HG03159 (cell line): Measurements from ENCODE around the gene LOX.
A peak's percentile ranks its signal among the peaks of the same experiment; 100 is the strongest.

Experiments used
- ATAC-seq: cut with Tn5 transposase; IDR thresholded peaks from one replicate; pipeline ENCODE4 v1.9.1; 2021; ENCODE audit warnings: mild to moderate bottlenecking, moderate library complexity; ENCODE audit not compliant: unreplicated experiment

The LOX gene

DNA sequence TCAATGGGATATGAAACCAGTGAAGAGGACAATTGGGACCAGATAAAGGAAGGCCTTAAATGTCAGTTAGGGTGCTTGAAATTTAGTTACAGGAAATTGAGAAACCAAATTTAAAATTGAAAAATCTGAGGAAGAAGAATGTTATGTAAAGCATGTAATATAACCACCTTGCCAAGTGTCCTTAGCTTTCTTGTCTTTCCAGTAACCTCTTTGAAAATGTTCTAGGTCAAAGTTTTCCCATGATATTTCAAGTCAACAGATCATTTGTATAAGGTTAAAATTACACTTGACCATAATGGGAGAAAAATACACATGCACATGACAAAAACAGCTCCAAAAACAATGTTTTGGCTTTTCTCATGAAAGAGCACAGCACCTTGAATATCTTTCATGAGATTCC lies 21.1 kb downstream of the LOX start:
- ATAC-seq, result no peak

DNA sequence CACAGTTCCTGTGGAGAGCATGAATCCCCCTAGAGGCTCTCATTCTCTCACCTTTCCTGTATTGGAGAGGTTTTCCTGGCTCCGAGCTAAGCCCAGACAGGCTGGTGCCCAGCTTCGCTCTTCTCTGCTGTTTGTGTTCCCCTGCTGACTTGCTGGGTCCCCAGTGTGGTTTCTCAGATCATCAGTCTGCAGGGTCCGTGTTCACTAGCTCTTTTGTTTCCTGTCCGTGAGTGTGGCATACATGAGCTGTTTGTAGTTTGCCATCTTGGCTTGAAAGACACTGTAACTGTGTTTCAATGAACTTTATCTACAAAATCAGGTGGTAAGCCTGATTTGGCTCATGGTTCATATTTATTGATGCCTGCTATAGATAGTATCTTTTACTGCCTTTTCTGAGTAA lies 23.8 kb downstream of the LOX start:
- no peak for ATAC-seq

DNA sequence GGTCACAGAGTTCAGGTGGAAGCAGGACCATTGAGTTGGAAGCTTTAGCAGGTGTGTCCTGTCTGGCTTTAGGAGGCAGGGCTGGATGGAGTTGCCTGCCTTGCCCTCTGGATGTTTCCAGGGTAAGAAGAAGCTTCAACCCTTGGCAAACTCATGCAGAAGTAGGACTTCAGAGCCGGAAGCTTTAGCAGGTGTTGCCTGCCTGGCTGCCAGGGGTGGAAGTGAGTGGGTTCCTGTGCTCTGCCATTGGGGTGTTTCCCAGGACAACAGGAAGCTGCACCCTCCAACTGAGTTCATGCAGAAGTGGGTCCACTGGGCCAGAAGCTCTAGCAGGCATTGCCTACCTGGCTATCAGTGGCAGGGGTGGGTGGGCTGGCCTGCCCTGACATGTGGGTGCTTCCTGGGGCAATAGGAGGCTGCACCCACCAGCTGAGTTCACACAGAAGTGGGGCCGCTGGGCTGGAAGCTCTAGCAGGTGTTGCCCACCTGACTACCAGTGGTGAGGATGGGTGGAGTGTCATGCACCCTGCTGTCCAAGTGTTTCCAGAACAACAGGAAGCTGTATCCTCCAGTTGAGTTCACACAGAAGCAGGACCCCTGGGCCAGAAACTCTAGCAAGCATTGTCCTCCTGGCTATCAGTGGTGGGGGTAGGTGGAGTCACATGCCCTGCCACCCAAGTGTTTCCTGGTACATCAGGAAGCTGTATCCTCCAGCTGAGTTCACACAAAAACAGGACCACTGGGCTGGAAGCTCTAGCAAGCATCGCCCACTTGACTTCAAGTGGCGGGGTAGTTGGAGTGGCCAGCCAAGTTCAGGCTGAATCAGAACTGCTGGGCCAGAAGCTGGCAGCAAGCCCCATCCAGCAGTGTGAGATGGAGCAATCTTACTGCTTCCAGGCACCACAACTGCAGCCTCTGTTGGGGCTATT lies 24.6 kb downstream of the LOX start:
- no peak for ATAC-seq

DNA sequence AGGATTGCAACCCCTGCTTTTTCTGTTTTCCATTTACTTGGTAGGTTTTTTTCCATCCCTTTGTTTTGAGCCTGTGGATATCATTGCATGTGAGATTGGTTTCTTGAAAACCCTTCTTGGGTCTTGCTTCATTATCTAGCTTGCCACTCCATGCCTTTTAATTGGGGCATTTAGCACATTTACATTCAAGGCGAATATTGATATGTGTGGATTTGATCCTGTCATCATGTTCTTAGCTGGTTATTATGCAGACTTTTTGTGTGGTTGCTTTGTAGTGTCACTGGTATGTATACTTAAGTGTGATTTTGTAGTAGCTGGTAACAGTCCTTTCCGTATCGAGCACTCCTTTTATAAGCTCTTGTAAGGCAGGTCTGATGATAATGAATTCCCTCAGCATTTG lies 26.5 kb downstream of the LOX start:
- no peak for ATAC-seq

DNA sequence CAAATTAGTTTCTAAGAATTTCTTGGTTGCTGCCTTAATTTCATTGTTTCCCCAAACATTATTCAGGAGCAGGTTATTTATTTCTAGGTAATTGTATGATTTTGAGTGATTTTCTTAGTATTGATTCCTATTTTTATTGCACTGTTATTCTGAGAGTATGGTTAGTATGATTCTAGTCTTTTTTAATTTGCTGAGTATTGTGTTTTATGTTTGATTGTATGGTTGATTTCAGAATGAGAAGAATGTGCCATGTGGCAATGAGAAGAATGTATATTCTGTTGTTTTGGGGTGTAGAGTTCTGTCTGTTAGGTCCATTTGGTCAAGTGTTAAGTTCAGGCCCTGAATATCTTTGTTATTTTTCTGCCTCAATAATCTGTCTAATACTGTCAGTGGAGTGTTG lies 27.1 kb downstream of the LOX start:
- no peak for ATAC-seq

DNA sequence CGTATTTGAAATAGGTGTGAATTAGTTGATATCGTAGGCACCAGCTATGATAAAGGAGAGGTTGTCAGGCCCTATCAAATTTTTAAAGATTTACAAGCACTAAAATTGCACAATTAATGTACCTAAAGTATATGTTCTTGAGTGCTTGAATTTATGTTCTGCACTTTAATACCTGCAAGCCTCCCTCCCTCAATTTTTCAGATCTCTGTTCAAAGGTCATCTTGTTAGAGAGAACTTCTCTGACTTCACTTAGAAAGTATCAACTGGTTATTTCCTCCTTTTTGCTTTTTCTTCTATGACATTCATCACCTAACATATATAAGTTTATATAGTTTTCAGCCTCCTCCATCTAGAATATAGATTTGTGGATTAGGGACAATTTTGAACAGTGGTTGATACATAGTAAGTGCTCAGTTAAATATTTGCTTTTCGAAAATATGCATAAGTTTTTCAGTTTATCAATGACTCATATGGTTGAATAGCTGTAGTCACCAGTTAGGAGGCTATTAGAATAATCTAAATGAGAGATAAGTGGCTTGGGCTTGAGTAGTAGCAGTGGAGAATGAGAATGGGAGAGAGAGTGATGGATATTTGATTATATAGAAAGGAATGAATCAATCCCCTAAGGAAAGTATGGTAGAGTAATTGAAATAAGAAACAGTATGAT lies 37.3 kb downstream of the LOX start:
- ATAC-seq, result no peak

DNA sequence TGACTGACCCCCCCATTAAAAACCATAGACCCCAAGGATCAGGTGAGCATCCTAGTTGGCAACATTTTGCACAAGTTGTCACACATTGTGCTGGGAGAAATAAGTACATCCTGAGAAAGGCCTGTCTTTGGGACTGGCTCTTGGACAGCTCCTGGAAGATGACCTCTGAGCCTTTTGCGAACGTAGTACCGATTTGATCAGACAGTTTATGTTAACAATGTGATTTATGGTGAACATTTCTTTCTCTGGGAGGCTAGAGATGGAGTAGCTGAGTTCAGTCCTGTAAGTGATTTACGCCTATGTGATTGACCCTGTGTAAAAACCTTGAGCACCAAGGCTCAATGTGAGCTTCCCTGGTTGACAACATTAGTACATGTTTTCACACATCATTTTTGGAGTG lies 41.7 kb downstream of the LOX start:
- no peak for ATAC-seq

DNA sequence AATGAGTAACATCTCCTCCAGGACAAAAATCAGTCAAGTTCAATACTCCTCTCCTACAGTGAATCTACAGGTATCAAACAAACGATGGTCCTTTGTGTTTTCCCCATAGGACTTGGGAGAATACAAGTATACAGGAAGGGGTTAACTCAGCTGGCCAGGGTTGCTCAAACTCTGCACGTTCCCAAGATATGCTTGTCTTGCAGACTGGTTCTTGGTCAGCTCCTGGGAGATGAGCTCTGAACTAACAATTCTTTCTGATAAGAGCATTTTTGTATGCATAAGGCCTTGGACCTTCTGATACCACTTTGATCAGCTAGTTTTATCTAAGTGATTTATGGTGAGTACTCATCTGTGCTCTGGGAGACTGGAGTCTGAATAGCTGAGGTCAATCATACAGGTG lies 42.1 kb downstream of the LOX start:
- no peak for ATAC-seq

DNA sequence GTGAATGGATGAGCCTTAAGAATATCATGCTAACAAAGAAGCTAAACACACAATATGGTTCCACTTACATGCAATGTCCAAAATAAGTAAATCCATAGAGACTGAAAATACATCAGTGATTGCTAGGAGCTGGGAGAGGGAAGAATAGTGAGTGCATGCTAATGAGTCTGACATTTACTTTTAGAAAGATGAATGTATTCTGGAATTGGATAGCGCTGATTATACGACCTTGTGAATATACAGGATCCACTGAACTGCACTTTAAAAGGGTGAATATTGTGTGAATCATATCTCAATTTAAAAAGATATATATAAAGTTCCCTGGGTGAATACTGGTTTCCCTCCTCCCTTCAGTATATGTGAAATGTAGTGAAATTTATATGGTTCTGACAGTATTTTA lies 46.2 kb downstream of the LOX start:
- ATAC-seq, result no peak

DNA sequence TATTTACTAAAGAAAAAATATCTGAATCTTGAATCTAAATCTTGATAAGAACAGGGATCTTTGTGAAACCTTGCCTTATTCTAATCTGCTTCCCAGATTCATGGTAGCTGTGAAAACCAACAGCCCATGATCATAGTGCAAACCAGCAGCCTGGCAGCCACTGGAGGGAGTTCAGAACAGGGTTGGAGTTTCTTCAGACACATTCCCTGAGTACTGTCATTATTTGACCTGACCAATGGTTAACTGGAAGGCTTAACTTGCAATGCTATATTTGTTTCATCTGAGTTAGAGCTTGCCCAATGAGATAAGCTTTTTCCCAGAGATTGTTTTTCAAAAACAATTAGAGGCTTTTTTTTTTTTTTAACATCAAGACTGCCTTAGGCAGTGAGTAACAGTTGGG lies 47.8 kb downstream of the LOX start:
- ATAC-seq, result no peak

DNA sequence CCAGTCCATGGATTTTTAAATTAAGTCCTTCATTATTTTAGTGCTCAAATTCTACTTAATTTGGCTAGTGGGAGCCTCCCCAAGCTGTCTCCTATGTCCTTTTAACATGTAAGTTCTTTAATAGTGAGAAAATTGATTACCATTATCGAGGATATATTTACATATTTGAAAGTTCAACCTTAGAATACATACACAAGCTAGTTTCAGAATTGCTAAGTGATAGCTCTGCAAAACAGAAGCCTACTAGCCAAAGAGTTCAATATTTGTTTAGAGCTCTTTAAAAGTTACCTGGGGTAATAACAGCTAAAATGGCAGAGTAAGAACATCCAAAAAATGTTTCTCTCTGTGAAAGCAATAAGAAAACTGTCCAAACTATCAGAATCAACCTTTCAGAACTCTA lies 48.2 kb downstream of the LOX start:
- no peak for ATAC-seq

DNA sequence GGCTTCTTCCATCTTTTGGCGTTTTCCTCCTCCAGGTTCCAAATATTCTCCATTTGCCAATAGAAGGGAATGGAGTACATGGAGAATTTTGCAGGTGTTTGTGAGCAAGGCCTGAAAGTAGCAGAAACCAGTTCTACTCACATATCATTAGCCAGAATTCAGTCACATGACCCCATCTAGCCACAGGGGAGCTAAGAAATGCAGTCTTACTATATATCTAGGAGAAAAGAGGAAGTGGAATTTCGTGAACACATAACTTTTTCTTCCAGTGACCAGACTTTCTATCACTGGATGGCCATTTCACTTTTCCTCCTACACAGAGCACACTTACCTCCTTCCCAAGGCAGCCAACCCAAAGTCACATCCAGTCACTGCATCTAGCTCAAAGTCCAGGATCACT lies 55.1 kb downstream of the LOX start:
- ATAC-seq, result no peak

DNA sequence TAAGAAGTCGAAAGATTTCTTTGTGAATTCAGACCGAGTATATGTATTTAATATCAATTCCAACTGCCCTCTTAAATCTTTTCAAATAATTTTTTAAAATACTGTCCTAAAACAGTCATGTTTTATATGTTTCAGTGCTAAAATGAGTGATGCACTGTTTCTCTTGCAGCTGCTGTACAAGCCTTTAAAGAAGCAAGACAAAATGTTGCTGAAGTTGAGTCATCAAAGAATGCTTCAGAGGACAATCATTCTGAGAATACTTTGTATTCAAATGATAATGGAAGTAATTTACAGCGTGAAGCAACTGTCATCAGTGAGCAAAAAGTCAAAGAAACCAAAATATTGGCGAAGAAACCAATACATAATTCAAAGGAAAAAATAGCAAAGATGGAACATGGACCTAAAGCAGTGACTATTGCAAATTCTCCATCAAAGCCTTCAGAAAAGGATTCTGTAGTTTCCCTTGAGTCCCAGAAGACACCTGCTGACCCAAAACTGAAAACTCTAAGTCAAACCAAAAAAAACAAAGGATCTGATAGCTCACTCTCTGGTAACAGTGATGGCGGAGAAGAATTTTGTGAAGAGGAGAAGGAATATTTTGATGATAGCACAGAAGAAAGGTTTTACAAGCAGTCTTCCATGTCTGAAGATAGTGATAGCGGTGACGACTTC lies 58.0 kb downstream of the LOX start:
- ATAC-seq, result peak; percentile 66

DNA sequence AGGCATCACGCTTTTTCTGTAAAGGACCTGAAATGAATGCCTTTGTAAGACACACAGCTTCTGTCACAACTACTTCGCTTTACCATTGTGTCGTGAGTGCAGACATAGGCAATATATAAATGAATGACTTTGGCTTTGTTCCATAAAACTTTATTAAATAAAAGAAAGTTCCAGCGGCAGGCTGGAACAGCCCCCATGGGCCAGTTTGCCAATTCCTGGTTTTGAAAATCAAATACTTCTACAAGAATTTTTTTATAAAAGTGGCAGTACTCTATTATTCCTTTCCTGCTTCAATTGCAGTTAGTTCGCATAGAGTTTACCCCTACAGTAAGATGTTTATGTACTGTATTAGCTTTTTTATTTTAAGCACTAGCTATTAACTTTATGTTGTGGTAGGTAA lies 62.6 kb downstream of the LOX start:
- no peak for ATAC-seq

DNA sequence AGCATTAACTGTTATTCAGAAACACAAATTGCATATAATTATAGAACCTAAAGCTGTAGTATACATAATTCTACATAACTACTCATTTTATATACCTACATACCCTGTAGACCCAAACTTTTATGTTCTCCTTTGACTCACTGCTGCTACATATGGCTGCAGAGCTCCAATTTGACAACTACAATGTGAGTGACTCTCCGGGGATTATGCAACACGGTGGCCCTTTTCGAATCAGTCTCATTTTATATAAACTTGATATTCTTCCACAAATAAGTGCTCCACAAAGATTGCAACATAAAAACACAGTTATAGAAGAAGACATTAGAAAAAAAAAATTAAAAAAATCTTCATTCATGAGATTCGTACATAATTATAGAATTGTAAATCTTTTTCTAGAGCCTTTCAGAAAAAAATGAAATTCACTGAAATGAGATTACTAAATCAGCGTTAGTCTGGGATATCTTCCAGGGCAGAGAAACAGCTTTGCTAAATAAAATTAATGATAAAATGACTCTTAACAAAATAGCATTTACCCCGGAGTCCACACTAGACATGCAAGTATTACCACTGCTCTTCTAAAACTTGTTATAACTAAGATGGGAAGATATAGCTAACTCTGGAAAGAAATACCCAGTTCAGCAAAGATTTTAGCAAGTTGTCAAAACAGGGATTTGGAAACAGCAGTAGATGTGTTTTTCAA lies 63.7 kb downstream of the LOX start:
- no peak for ATAC-seq
